H1 (cell line): ENCODE results near the gene ATP9B. TPM values are rescaled to one million over a fixed set of nuclear protein-coding genes. Genes with fewer than 3 reads are reported as not detected.

Source experiments
- CTCF ChIA-PET: fragments of 300-600 bp; sonication (Branson Sonifier 250); formaldehyde crosslinking; loops from one replicate; lab custom pipeline; 2021; ENCODE audit not compliant: partially characterized antibody; lab: Charles Lee
- POLR2A ChIA-PET: fragments of 300-600 bp; sonication (Branson Sonifier 250); formaldehyde crosslinking; loops from one replicate; lab custom pipeline; 2021; ENCODE audit warnings: inconsistent platforms; ENCODE audit not compliant: partially characterized antibody; lab: Charles Lee
- DNase-seq, 2 experiments: peaks; one replicate each; pipeline versions ENCODE4 v3.0.0 to v3.0.0-alpha.2; 2010 to 2022; ENCODE audit warnings: low spot score in 2 of 2, low read depth in 1 of 2, mixed read lengths in 1 of 2
- FAIRE-seq: peaks from 2 replicates; lab custom pipeline; 2011; peaks lifted over from hg19 to GRCh38; lab: Jason Lieb, UNC
- H2AFZ ChIP-seq: 2 replicates; pipeline ENCODE4 v1.8.1; 2012; ENCODE audit warnings: low read length, inconsistent platforms
- H2AK5ac ChIP-seq: 2 replicates; pipeline ENCODE4 v1.6.1; 2013; ENCODE audit warnings: low read depth, low read length
- H2BK120ac ChIP-seq: replicated peaks from 2 replicates; pipeline ENCODE3; 2013; ENCODE audit warnings: low read depth, low read length, inconsistent platforms
- H2BK12ac ChIP-seq: 2 replicates; pipeline ENCODE4 v1.6.1; 2013; ENCODE audit warnings: low read depth, low read length
- H2BK15ac ChIP-seq: 2 replicates; pipeline ENCODE4 v1.6.1; 2013; ENCODE audit warnings: low read length
- H2BK20ac ChIP-seq: 2 replicates; pipeline ENCODE4 v1.6.1; 2013; ENCODE audit warnings: low read length
- H2BK5ac ChIP-seq: 2 replicates; pipeline ENCODE4 v1.6.1; 2013; ENCODE audit warnings: low read depth, low read length
- H3K14ac ChIP-seq: 2 replicates; pipeline ENCODE4 v1.6.1; 2013; ENCODE audit warnings: inconsistent platforms; ENCODE audit not compliant: insufficient read length
- H3K18ac ChIP-seq: 2 replicates; pipeline ENCODE4 v1.6.1; 2013; ENCODE audit warnings: low read length; ENCODE audit errors: extremely low read depth
- H3K23ac ChIP-seq: 2 replicates; pipeline ENCODE4 v1.6.1; 2013; ENCODE audit warnings: inconsistent platforms; ENCODE audit not compliant: insufficient read length
- H3K23me2 ChIP-seq: 2 replicates; pipeline ENCODE4 v1.6.1; 2013; ENCODE audit warnings: low read depth, low read length
- H3K27ac ChIP-seq: 2 replicates; pipeline ENCODE4 v1.6.1; 2011; ENCODE audit warnings: low read depth, low read length, inconsistent platforms
- H3K27me3 ChIP-seq, 4 experiments: replicated peaks in 1 of 4; 1 replicate in 1 of 4; 2 replicates in 3 of 4; pipeline versions ENCODE4 v1.6.1 to v1.8.1; 2011 to 2013; ENCODE audit warnings: low read length in 3 of 4, mild to moderate bottlenecking in 3 of 4, inconsistent platforms in 2 of 4, mixed read lengths in 2 of 4, moderate library complexity in 1 of 4; ENCODE audit not compliant: control insufficient read depth in 3 of 4, insufficient read depth in 3 of 4; ENCODE audit errors: extremely low read depth in 1 of 4
- H3K36me3 ChIP-seq, 4 experiments: 2 replicates each; pipeline versions ENCODE4 v1.6.1 to v1.8.1; 2011 to 2013; ENCODE audit warnings: mild to moderate bottlenecking in 4 of 4, low read length in 3 of 4, moderate library complexity in 2 of 4, control low read depth in 1 of 4, inconsistent platforms in 1 of 4; ENCODE audit not compliant: insufficient read depth in 4 of 4, control insufficient read depth in 2 of 4
- H3K4ac ChIP-seq: replicated peaks from 2 replicates; pipeline ENCODE3; 2013; ENCODE audit warnings: low read length, low read depth, mixed read lengths, inconsistent platforms; ENCODE audit not compliant: insufficient read length
- H3K4me1 ChIP-seq, 4 experiments: replicated peaks in 1 of 4; 1 replicate in 1 of 4; 2 replicates in 3 of 4; pipeline versions ENCODE4 v1.6.1 to v1.8.1; 2011 to 2013; ENCODE audit warnings: low read length in 3 of 4, inconsistent platforms in 2 of 4, mixed read lengths in 1 of 4; ENCODE audit not compliant: insufficient read depth in 4 of 4, control insufficient read depth in 3 of 4
- H3K4me2 ChIP-seq, 2 experiments: 2 replicates each; pipeline versions ENCODE4 v1.6.1 to v1.8.1; 2011 to 2013; ENCODE audit warnings: low read depth in 2 of 2, low read length in 2 of 2, control low read depth in 1 of 2, inconsistent platforms in 1 of 2, mild to moderate bottlenecking in 1 of 2; ENCODE audit not compliant: insufficient read depth in 1 of 2
- H3K4me3 ChIP-seq, 4 experiments: fragments of 200-600, 300-600 bp in 1 of 4; sonication (generic), shearing (Covaris generic), sonication (Bioruptor Twin) in 1 of 4; 2 replicates each; pipeline versions ENCODE4 v1.5.1 to v1.8.1; 2011 to 2016; ENCODE audit warnings: low read length in 4 of 4, low read depth in 3 of 4, control low read depth in 2 of 4, inconsistent platforms in 2 of 4, mild to moderate bottlenecking in 2 of 4, mixed read lengths in 1 of 4, moderate library complexity in 1 of 4; ENCODE audit not compliant: insufficient read depth in 2 of 4; ENCODE audit errors: extremely low read depth in 1 of 4
- H3K56ac ChIP-seq: replicated peaks from 2 replicates; pipeline ENCODE3; 2013; ENCODE audit warnings: low read depth, mild to moderate bottlenecking, mixed read lengths, low read length, inconsistent platforms; ENCODE audit not compliant: insufficient read length
- H3K79me1 ChIP-seq: 2 replicates; pipeline ENCODE4 v1.6.1; 2013; ENCODE audit warnings: low read depth, low read length, control low read depth
- H3K79me2 ChIP-seq, 2 experiments: 2 replicates each; pipeline versions ENCODE4 v1.6.1 to v1.8.1; 2012 to 2013; ENCODE audit warnings: low read length in 2 of 2, mild to moderate bottlenecking in 2 of 2, inconsistent platforms in 1 of 2; ENCODE audit not compliant: insufficient read depth in 2 of 2, control insufficient read depth in 1 of 2
- H3K9ac ChIP-seq, 4 experiments: replicated peaks in 1 of 4; 1 replicate in 1 of 4; 2 replicates in 3 of 4; pipeline versions ENCODE4 v1.6.1 to v1.8.1; 2011 to 2013; ENCODE audit warnings: low read depth in 3 of 4, low read length in 3 of 4, control low read depth in 2 of 4, mild to moderate bottlenecking in 2 of 4, moderate library complexity in 2 of 4, inconsistent platforms in 1 of 4; ENCODE audit errors: extremely low read depth in 1 of 4
- H3K9me3 ChIP-seq, 2 experiments: 2 replicates each; pipeline versions ENCODE4 v1.6.1 to v1.8.1; 2012 to 2013; ENCODE audit warnings: mild to moderate bottlenecking in 2 of 2, moderate library complexity in 2 of 2, control low read depth in 1 of 2, inconsistent platforms in 1 of 2, low read depth in 1 of 2, low read length in 1 of 2, mixed read lengths in 1 of 2; ENCODE audit not compliant: insufficient read depth in 2 of 2
- H4K20me1 ChIP-seq, 2 experiments: replicated peaks in 1 of 2; 2 replicates each; pipeline versions ENCODE3 to v1.8.1; 2011 to 2013; ENCODE audit warnings: inconsistent platforms in 2 of 2, low read length in 2 of 2, mild to moderate bottlenecking in 1 of 2; ENCODE audit not compliant: insufficient read depth in 2 of 2, control insufficient read depth in 1 of 2
- H4K5ac ChIP-seq: 2 replicates; pipeline ENCODE4 v1.6.1; 2013; ENCODE audit warnings: low read length, low read depth, mixed read lengths, inconsistent platforms; ENCODE audit not compliant: insufficient read length
- H4K8ac ChIP-seq: 2 replicates; pipeline ENCODE4 v1.8.0; 2013; ENCODE audit warnings: mild to moderate bottlenecking, moderate library complexity, low read length, inconsistent platforms; ENCODE audit not compliant: insufficient read depth; ENCODE audit errors: extremely low read depth
- H4K91ac ChIP-seq: replicated peaks from 2 replicates; pipeline ENCODE3; 2013; ENCODE audit warnings: low read length, mixed read lengths, inconsistent platforms; ENCODE audit not compliant: insufficient read length
- SRF ChIP-seq: IDR thresholded peaks from 2 replicates; pipeline ENCODE4 v1.6.1; 2011; ENCODE audit warnings: mild to moderate bottlenecking, low read depth, low read length, moderate library complexity
- WGBS, 2 experiments: shearing (Covaris generic) in 1 of 2; methylation state at CpG; one replicate each; pipeline versions ENCODE4 v1.1.6 to v1.1.7; 2013 to 2015; ENCODE audit warnings: low lambda C conversion rate in 2 of 2, mixed read lengths in 2 of 2, inconsistent platforms in 1 of 2, low coverage in 1 of 2, missing lambda C conversion rate in 1 of 2; ENCODE audit not compliant: insufficient replicate concordance in 2 of 2, insufficient coverage in 1 of 2, insufficient read length in 1 of 2; ENCODE audit errors: extremely low coverage in 1 of 2, missing lambda C conversion rate in 1 of 2; 5-methylcytosine and 5-hydroxymethylcytosine counted together
- polyA plus RNA-seq, 7 experiments: library from polyadenylated mRNA; depleted of rRNA in 3 of 7; stranded (reverse) in 5 of 7; unstranded in 2 of 7; fragments of >200 nt in 5 of 7; fragments of 200-250 nt in 2 of 7; gene quantifications; 1 replicate in 5 of 7; 2 replicates in 1 of 7; 4 replicates in 1 of 7; pipeline versions ENCODE4 v1.2.1 to v1.2.3, GENCODE V29; 2011 to 2013; ENCODE audit warnings: missing spikeins in 2 of 7, mixed read lengths in 2 of 7
- total RNA-seq: library from RNA; stranded (reverse); fragmentation: NEBNext Ultra II Directional; extraction: Animal tissue kit (Norgen Biotek cat#: 25700); gene quantifications from 2 replicates; pipeline ENCODE4 v1.2.1, GENCODE V29; 2021

Gene ATP9B
- total and polyA plus RNA-seq, 2 of the 8 experiments (the other 6 are each of a cell fraction or from before 2014, with no cell fraction given) = 15.1 to 21.7 TPM

DNA sequence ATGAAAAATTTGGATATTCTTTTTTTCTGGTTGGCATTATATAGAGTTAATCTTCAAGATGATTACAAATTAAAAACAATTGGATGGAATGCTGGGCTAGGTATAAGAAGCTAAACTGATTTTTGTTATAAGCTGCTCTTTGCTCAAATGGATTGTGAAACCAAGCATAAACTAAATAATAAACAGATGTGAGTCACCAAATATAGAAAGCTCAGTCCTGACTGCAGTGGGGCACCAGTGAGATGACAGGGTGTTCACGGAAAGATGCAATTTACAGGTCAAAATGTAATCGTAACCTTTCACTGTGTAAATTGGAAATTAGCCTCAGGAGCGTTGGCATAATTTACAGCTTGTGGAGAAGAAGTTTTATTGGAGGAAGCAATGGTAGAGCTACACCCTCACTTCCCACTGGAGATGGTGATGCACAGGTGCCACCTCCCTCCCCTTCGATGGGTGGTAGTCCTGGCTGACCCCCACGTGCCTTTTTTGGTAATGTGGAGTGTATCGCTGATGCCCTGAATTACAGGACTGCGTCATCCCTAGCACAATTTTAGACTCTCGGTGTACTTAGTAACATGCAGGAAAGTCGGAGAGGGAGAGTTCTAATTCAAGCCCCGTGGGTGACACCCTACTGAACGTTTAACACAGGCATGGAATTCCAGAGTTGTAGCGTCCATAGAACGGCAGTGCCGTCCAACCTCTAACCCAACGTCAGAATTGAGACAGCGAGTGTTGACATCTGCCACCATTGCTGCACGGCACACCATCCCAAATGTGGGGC, 252.6 kb downstream of the ATP9B start:
- no peak overlapping the region for H4K5ac ChIP-seq
- H3K27me3 ChIP-seq = no peaks in the 10 kb centered on the region
- H4K20me1 ChIP-seq = peaks cover 0 to 2% of the 10 kb centered on the region in 2 experiments
- no peak overlapping the region for H2BK12ac ChIP-seq
- no peaks in the 10 kb centered on the region for H3K23me2 ChIP-seq
- no peak overlapping the region for H3K23ac ChIP-seq
- H3K9me3 ChIP-seq = no peaks in the 10 kb centered on the region
- no peak overlapping the region for H2AFZ ChIP-seq
- no peak for TF ChIP-seq SRF
- TF ChIP-seq, all 59 proteins: peak for 0
- Histone ChIP-seq H2BK20ac (no peak overlapping the region), H2BK120ac (no peak overlapping the region), H3K36me3 (no peaks in the 10 kb centered on the region), H3K4me3 (no peak overlapping the region), H3K9ac (no peak overlapping the region), H3K18ac (no peak overlapping the region), H3K27ac (no peak overlapping the region), H3K79me2 (no peaks in the 10 kb centered on the region), H3K4me2 (no peak overlapping the region), H3K4me1 (no peaks in the 10 kb centered on the region; a peak in 1 of 7 replicates), H3K4ac (no peak overlapping the region), H2BK15ac (no peak overlapping the region), H3K79me1 (no peaks in the 10 kb centered on the region; the same call in 1 of the 2 replicates), H4K8ac (no peak overlapping the region), H4K91ac (no peak overlapping the region), H3K56ac (no peak overlapping the region), H2AK5ac (no peak overlapping the region), H3K14ac (no peak overlapping the region), H2BK5ac (no peak overlapping the region; the same call in 1 of the 2 replicates)
- CTCF ChIA-PET = no interaction called here
- DNase-seq (no peak), FAIRE-seq (no peak)
- POLR2A ChIA-PET = interaction anchor here (0.7 kb wide), 1 partner anchor 166 kb away, joined by 3 read pairs; no protein-coding TSS in a partner anchor
- 91% methylated on average over 17 of the region's 17 CpGs; no CpG with 5 or more reads in 1 of the 2 experiments for WGBS, 2 experiments
